ENCODE data around the gene NUDT2.

Gene NUDT2

DNA sequence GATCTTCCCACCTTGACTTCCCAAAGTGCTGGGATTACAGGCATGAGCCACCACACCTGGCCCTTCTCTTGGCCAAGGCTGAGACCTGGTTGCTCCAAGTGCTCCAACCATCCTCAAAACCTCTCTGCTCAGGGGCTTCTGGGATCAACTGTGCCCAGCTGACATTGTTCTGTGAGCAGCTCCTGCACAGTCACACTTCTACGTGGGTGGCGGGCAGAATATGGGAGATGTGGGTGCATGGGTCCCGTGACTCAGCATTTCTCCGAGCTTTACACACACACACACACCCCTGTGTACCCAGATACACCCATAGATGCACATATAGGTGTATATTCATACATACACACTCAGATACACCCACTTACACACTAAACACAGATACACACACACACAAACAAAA is 57.9 kb downstream of the NUDT2 start:
- no peak for DNase-seq

DNA sequence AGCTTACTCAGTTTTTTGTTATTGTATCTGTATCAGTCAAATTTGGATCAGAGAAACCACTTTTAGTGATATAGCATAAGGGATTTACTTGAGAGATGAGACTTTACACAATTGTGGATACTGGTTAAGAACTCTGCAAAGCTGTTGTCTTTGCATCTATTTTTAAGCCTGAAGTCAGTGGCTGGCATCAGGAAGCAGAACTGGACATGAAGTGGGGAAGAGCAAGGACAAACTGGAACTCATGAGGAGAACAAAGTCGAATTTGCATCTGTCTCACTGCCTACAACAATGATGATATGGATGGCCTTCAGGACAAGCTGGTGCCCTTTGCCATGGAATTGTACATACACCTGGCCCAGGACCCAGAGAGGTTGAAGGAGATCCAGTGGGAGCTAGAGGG is 63.1 kb downstream of the NUDT2 start:
- no peak for DNase-seq
